K562 (cell line): ENCODE results near the gene ZMYND8. TPM values are rescaled to one million over a fixed set of nuclear protein-coding genes. Genes with fewer than 3 reads are reported as not detected.
A peak's percentile ranks its signal among the peaks of the same experiment; 100 is the strongest.

ENCODE experiments used
- CTCFL ChIP-seq: IDR thresholded peaks from 2 replicates; pipeline ENCODE4 v1.6.1; 2011; ENCODE audit warnings: borderline replicate concordance, low read depth, mild to moderate bottlenecking, moderate library complexity, low read length; ENCODE audit not compliant: insufficient read depth, poor library complexity, severe bottlenecking
- FOXJ2 ChIP-seq: fragments of 200-800 bp; sonication (Bioruptor generic); IDR thresholded peaks from 2 replicates; pipeline ENCODE4 v1.6.1; 2016; ENCODE audit warnings: missing genetic modification characterization, missing compliant biosample characterization
- RAD21 ChIP-seq, 2 experiments: fragments of 250-450 bp in 1 of 2; fragments of 450-650 bp in 1 of 2; sonication (Bioruptor Pico) in 1 of 2; formaldehyde crosslinking in 1 of 2; IDR thresholded peaks in 1 of 2; conservative IDR thresholded peaks in 1 of 2; 2 replicates each; pipeline versions ENCODE4 v1.4.0 to v1.8.0; 2020 to 2022; ENCODE audit warnings: mild to moderate bottlenecking in 2 of 2, moderate library complexity in 1 of 2
- YY1 ChIP-seq, 3 experiments: IDR thresholded peaks; 2 replicates each; pipeline ENCODE4 v1.6.1; 2011; ENCODE audit warnings: low read length in 2 of 3, mild to moderate bottlenecking in 2 of 3, moderate library complexity in 2 of 3, borderline replicate concordance in 1 of 3, control low read depth in 1 of 3, low read depth in 1 of 3; ENCODE audit not compliant: insufficient read depth in 3 of 3, insufficient replicate concordance in 2 of 3, control insufficient read depth in 1 of 3, insufficient read length in 1 of 3; ENCODE audit errors: extremely low read depth in 1 of 3
- ZNF316 ChIP-seq: fragments of 450-650 bp; IDR thresholded peaks from 2 replicates; pipeline ENCODE4 v1.6.1; 2016
- polyA plus RNA-seq, 8 experiments: library from polyadenylated mRNA; depleted of rRNA in 4 of 8; stranded (reverse) in 5 of 8; unstranded in 3 of 8; fragments of >200 nt; fragmentation: Nextera tagmentation in 2 of 8; fragmentation: Illumina TruSeq in 1 of 8; extraction: Ambion mirVana in 2 of 8; extraction: Trizol in 1 of 8; gene quantifications; 2 replicates each; pipeline versions ENCODE4 v1.2.1 to v1.2.3, GENCODE V29; 2011 to 2014; ENCODE audit warnings: inconsistent platforms in 1 of 8, missing spikeins in 1 of 8
- total RNA-seq, 7 experiments: library from RNA; depleted of rRNA in 6 of 7; stranded (reverse); fragments of >200 nt in 6 of 7; fragmentation: Illumina TruSeq in 2 of 7; extraction: Trizol in 2 of 7; gene quantifications; 2 replicates each; pipeline versions ENCODE4 v1.2.1 to v1.2.3, GENCODE V29; 2011 to 2021; ENCODE audit warnings: low replicate concordance in 1 of 7

The ZMYND8 gene
- total and polyA plus RNA-seq, 9 of the 15 experiments (the other 6 are each of a cell fraction or from before 2014, with no cell fraction given) = 31.8 to 148 (median 71.9) TPM

GRCh38 chr20:47220161-47220582, 136.3 kb downstream of the ZMYND8 start (continued):
- peak in 2 of 3 experiments; percentile 76 to 90 for TF ChIP-seq YY1 (IDR thresholded peaks at IDR 0.05; ENCODE audit: borderline replicate concordance in 1 of 3, control insufficient read depth in 1 of 3, extremely low read depth in 1 of 3, insufficient read depth in 3 of 3, insufficient read length in 1 of 3, insufficient replicate concordance in 2 of 3, low read depth in 1 of 3, low read length in 2 of 3)
- TF ChIP-seq FOXJ2 (tag) = no peak
- TF ChIP-seq ZNF316 = no peak
- TF ChIP-seq CTCFL = peak; percentile 84
- TF ChIP-seq RAD21 (CRISPR knock-in tag; conservative IDR thresholded peaks at IDR 0.05 in 1 of 2, IDR thresholded peaks at IDR 0.05 in 1 of 2) = peak in 1 of 2 experiments; percentile 33; a peak in 2 of 4 replicates
